GM23248 (cell line): ENCODE measurements around the gene HDAC4. TPM values are rescaled to one million over a fixed set of nuclear protein-coding genes. Genes with fewer than 3 reads are reported as not detected.

Experiments
- DNase-seq: peaks from one replicate; pipeline ENCODE4 v3.0.0-alpha.2; 2015
- H2AFZ ChIP-seq: fragments of 200-600 bp; sonication (generic); 2 replicates; pipeline ENCODE4 v1.6.1; 2016; ENCODE audit warnings: antibody characterized with exemption
- H3F3A ChIP-seq: fragments of 200-600 bp; sonication (generic); 2 replicates; pipeline ENCODE4 v1.6.1; 2016; ENCODE audit warnings: mild to moderate bottlenecking, antibody characterized with exemption, mixed run types; ENCODE audit not compliant: insufficient read depth
- H3K27ac ChIP-seq: fragments of 200-600 bp; sonication (generic); 2 replicates; pipeline ENCODE4 v1.5.1; 2016; ENCODE audit warnings: mild to moderate bottlenecking
- H3K27me3 ChIP-seq: fragments of 200-600 bp; sonication (generic); replicated peaks from 2 replicates; pipeline ENCODE4 v1.6.1; 2016; ENCODE audit warnings: mild to moderate bottlenecking; ENCODE audit not compliant: insufficient read depth
- H3K36me3 ChIP-seq: fragments of 200-600 bp; sonication (generic); 2 replicates; pipeline ENCODE4 v1.6.1; 2016; ENCODE audit warnings: low read depth, mild to moderate bottlenecking
- H3K4me1 ChIP-seq: fragments of 200-600 bp; sonication (generic); 2 replicates; pipeline ENCODE4 v1.6.1; 2016; ENCODE audit warnings: mild to moderate bottlenecking; ENCODE audit not compliant: insufficient read depth
- H3K4me2 ChIP-seq: fragments of 200-600 bp; sonication (generic); one replicate; pipeline ENCODE4 v1.6.1; 2016; ENCODE audit warnings: mild to moderate bottlenecking; ENCODE audit not compliant: unreplicated experiment
- H3K4me3 ChIP-seq: fragments of 200-600 bp; sonication (generic); 2 replicates; pipeline ENCODE4 v1.5.1; 2016; ENCODE audit warnings: mild to moderate bottlenecking
- H3K79me2 ChIP-seq: fragments of 200-600 bp; sonication (generic); 2 replicates; pipeline ENCODE4 v1.6.1; 2016; ENCODE audit warnings: mild to moderate bottlenecking; ENCODE audit not compliant: insufficient read depth
- H3K9ac ChIP-seq: fragments of 200-600 bp; sonication (generic); 2 replicates; pipeline ENCODE4 v1.6.1; 2016; ENCODE audit warnings: mild to moderate bottlenecking
- H3K9me2 ChIP-seq: fragments of 200-600 bp; sonication (generic); 2 replicates; pipeline ENCODE4 v1.6.1; 2016; ENCODE audit warnings: mixed run types, mild to moderate bottlenecking, moderate library complexity; ENCODE audit not compliant: insufficient read depth
- H3K9me3 ChIP-seq: fragments of 200-600 bp; sonication (generic); one replicate; pipeline ENCODE4 v1.6.1; 2017; ENCODE audit warnings: low read depth
- H4K20me1 ChIP-seq: fragments of 200-600 bp; sonication (generic); 2 replicates; pipeline ENCODE4 v1.6.0; 2016; ENCODE audit not compliant: insufficient read depth
- EZH2 ChIP-seq: fragments of 200-600 bp; sonication (generic); IDR thresholded peaks from 2 replicates; pipeline ENCODE4 v1.6.1; 2018; ENCODE audit warnings: antibody characterized with exemption, mild to moderate bottlenecking; ENCODE audit not compliant: insufficient read depth, poor library complexity, severe bottlenecking
- EZH2phosphoT487 ChIP-seq: fragments of 200-600 bp; sonication (generic); IDR thresholded peaks from 2 replicates; pipeline ENCODE4 v1.6.1; 2018; ENCODE audit warnings: antibody characterized with exemption, moderate library complexity, mild to moderate bottlenecking, low read depth; ENCODE audit not compliant: insufficient read depth
- WGBS, 2 experiments: methylation state at CpG; one replicate each; pipeline ENCODE4 v1.1.6; 2015 to 2017; ENCODE audit warnings: low lambda C conversion rate in 2 of 2, low coverage in 1 of 2; ENCODE audit errors: missing lambda C conversion rate in 2 of 2; 5-methylcytosine and 5-hydroxymethylcytosine counted together
- in situ Hi-C: fragments of 300-500 bp; cut with MboI; formaldehyde crosslinking; loops from 2 replicates; pipeline ENCODE4 v1.15.0; 2020
- polyA plus RNA-seq: library from polyadenylated mRNA; unstranded; fragments of >200 nt; fragmentation: Nextera tagmentation; extraction: Ambion mirVana; gene quantifications from 2 replicates; pipeline ENCODE4 v1.2.1, GENCODE V29; 2016
- total RNA-seq: library from RNA; depleted of rRNA; stranded (reverse); fragments of >200 nt; shearing (Covaris generic); gene quantifications from 2 replicates; pipeline ENCODE4 v1.2.3, GENCODE V29; 2014

The HDAC4 gene
- total and polyA plus RNA-seq, 2 experiments from 2014 or later = 2.1 to 6.3 TPM

- H3K4me1 ChIP-seq = no peaks in the 10 kb centered on the region
- no peak overlapping the region for H2AFZ ChIP-seq
- no peak overlapping the region for H3K27ac ChIP-seq
- no peak for DNase-seq
- no peaks in the 10 kb centered on the region for H3K9me3 ChIP-seq
- no peak overlapping the region for H3K9ac ChIP-seq
- no peaks in the 10 kb centered on the region for H3K36me3 ChIP-seq
- WGBS, 2 experiments = 97% methylated on average over 12 to 13 of the region's 13 CpGs
- H3F3A ChIP-seq = no peaks in the 10 kb centered on the region
- no peaks in the 10 kb centered on the region for H3K27me3 ChIP-seq
- no peaks in the 10 kb centered on the region for H4K20me1 ChIP-seq
- H3K9me2 ChIP-seq = no peaks in the 10 kb centered on the region
- no peaks in the 10 kb centered on the region for H3K79me2 ChIP-seq
- H3K4me3 ChIP-seq = no peak overlapping the region
- no peak overlapping the region for H3K4me2 ChIP-seq
- TF ChIP-seq EZH2phosphoT487 = no peak
- no peak for TF ChIP-seq EZH2
- in situ Hi-C loops = no loop called here
Observed at GRCh38 chr2:239370876-239371725, 29.7 kb downstream of the HDAC4 start.

- Histone ChIP-seq H3K9me3 (no peaks in the 10 kb centered on the region), H3K27me3 (no peaks in the 10 kb centered on the region), H3K4me2 (no peak overlapping the region), H2AFZ (no peak overlapping the region), H3K4me1 (no peaks in the 10 kb centered on the region), H3K9ac (no peak overlapping the region), H4K20me1 (no peaks in the 10 kb centered on the region), H3K79me2 (no peaks in the 10 kb centered on the region), H3K36me3 (no peaks in the 10 kb centered on the region), H3K27ac (no peak overlapping the region), H3K4me3 (no peak overlapping the region), H3K9me2 (no peaks in the 10 kb centered on the region), H3F3A (no peaks in the 10 kb centered on the region)
- DNase-seq = no peak
- 94 to 96% methylated on average over 9 of the region's 9 CpGs for WGBS, 2 experiments
- no peak for TF ChIP-seq EZH2phosphoT487
- no peak for TF ChIP-seq EZH2
- in situ Hi-C loops = no loop called here
Observed at GRCh38 chr2:239370403-239370802, 30.4 kb downstream of the HDAC4 start.

- WGBS, 2 experiments = 70 to 77% methylated on average over 20 of the region's 20 CpGs
- TF ChIP-seq EZH2phosphoT487 (no peak), EZH2 (no peak)
Observed at GRCh38 chr2:239369631-239370161, 31.1 kb downstream of the HDAC4 start.

GRCh38 chr2:239368906-239369552, 31.8 kb downstream of the HDAC4 start:
- H3K36me3 ChIP-seq = no peaks in the 10 kb centered on the region
- 59 to 63% methylated on average over 20 of the region's 20 CpGs for WGBS, 2 experiments
- H3K27me3 ChIP-seq = no peaks in the 10 kb centered on the region
- no peaks in the 10 kb centered on the region for H3K9me2 ChIP-seq
- no peak overlapping the region for H3K4me2 ChIP-seq
- no peak overlapping the region for H2AFZ ChIP-seq
- no peak overlapping the region for H3K27ac ChIP-seq
- no peak overlapping the region for H3K9ac ChIP-seq
- H3K4me3 ChIP-seq = no peak overlapping the region
- DNase-seq = no peak
- H3K79me2 ChIP-seq = 0 out of 2 replicates have a peak, but pooled peaks cover 3% of the 10 kb centered on the region
- in situ Hi-C loops = no loop called here
- H3F3A ChIP-seq = no peaks in the 10 kb centered on the region
- H3K9me3 ChIP-seq = no peaks in the 10 kb centered on the region
- no peaks in the 10 kb centered on the region for H3K4me1 ChIP-seq
- TF ChIP-seq EZH2 (no peak), EZH2phosphoT487 (no peak)
- no peaks in the 10 kb centered on the region for H4K20me1 ChIP-seq

More at GRCh38 chr2:239369631-239370161, 31.1 kb downstream of the HDAC4 start:
- H3K9me3 ChIP-seq = no peaks in the 10 kb centered on the region
- H3F3A ChIP-seq = no peaks in the 10 kb centered on the region
- no peaks in the 10 kb centered on the region for H3K4me1 ChIP-seq
- no peak overlapping the region for H2AFZ ChIP-seq
- no peaks in the 10 kb centered on the region for H3K79me2 ChIP-seq
- H3K9ac ChIP-seq = no peak overlapping the region
- no peaks in the 10 kb centered on the region for H3K27me3 ChIP-seq
- no peak for DNase-seq
- in situ Hi-C loops = no loop called here
- H3K4me2 ChIP-seq = no peak overlapping the region
- H4K20me1 ChIP-seq = no peaks in the 10 kb centered on the region
- H3K4me3 ChIP-seq = no peak overlapping the region
- no peak overlapping the region for H3K27ac ChIP-seq
- H3K36me3 ChIP-seq = no peaks in the 10 kb centered on the region
- H3K9me2 ChIP-seq = no peaks in the 10 kb centered on the region
